NCI-H128 (cell line): ENCODE results near the gene C17orf107.

Experiments used
- DNase-seq: peaks from one replicate; lab custom pipeline; 2025; ENCODE audit not compliant: unreplicated experiment; lab: John Stamatoyannopoulos, UW

Gene C17orf107

GRCh38 chr17:4934173-4934979, 35.0 kb downstream of the C17orf107 start:
- DNase-seq, result no peak

- no peak for DNase-seq
Measured at GRCh38 chr17:4935650-4936049, 36.3 kb downstream of the C17orf107 start.

GRCh38 chr17:4936436-4936835, 37.1 kb downstream of the C17orf107 start:
- DNase-seq, result no peak

GRCh38 chr17:4937553-4937952, 38.2 kb downstream of the C17orf107 start:
- no peak for DNase-seq

- DNase-seq, result no peak
Measured at GRCh38 chr17:4938069-4938491, 38.7 kb downstream of the C17orf107 start.

- no peak for DNase-seq
Measured at GRCh38 chr17:4938688-4939545, 39.6 kb downstream of the C17orf107 start.

GRCh38 chr17:4939546-4939795, 40.1 kb downstream of the C17orf107 start:
- no peak for DNase-seq

- DNase-seq, result peak; percentile 93
Measured at GRCh38 chr17:4939796-4940554, 40.6 kb downstream of the C17orf107 start, which contains the start of the genes RNF167 and SLC25A11. RNF167 (plus strand) TSS chr17:4940268; CDS start chr17:4940910, 642 bp downstream. SLC25A11 (minus strand) TSS chr17:4940046; CDS start chr17:4939910, 136 bp downstream.

GRCh38 chr17:4940555-4941318, 41.4 kb downstream of the C17orf107 start:
- no peak for DNase-seq

GRCh38 chr17:4941319-4941610, 41.9 kb downstream of the C17orf107 start:
- DNase-seq, result no peak

GRCh38 chr17:4942760-4943508, 43.6 kb downstream of the C17orf107 start:
- DNase-seq, result no peak

- DNase-seq, result no peak
Measured at GRCh38 chr17:4944163-4944553, 44.8 kb downstream of the C17orf107 start.

GRCh38 chr17:4944554-4945175, 45.3 kb downstream of the C17orf107 start:
- no peak for DNase-seq

- DNase-seq, result no peak
Measured at GRCh38 chr17:4945176-4945943, 46.0 kb downstream of the C17orf107 start.

GRCh38 chr17:4945944-4946280, 46.6 kb downstream of the C17orf107 start:
- no peak for DNase-seq

GRCh38 chr17:4946312-4946976, 47.1 kb downstream of the C17orf107 start:
- DNase-seq, result no peak

- DNase-seq, result no peak
Measured at GRCh38 chr17:4947010-4947410, 47.7 kb downstream of the C17orf107 start.

GRCh38 chr17:4947411-4948165, 48.3 kb downstream of the C17orf107 start:
- DNase-seq, result no peak
